Peyer's patch (tissue), 4 donors: Measurements from ENCODE around the gene C12orf76. TPM values are rescaled to one million over a fixed set of nuclear protein-coding genes. Genes with fewer than 3 reads are reported as not detected.
"Not testable (repeated sequence)": the region's sequence is repeated elsewhere in the genome, so short reads cannot be mapped to it uniquely, and the experiment has no call there.

ENCODE experiments used
- DNase-seq, 3 donors: peaks; one replicate each; pipeline ENCODE4 v3.0.0-alpha.2; 2017 to 2019
- H3K27ac ChIP-seq, 4 donors: fragments of 200-600 bp; sonication (generic); one replicate each; pipeline ENCODE4 v1.5.1; 2016 to 2019
- H3K27me3 ChIP-seq, 2 donors: fragments of 200-600 bp; sonication (generic); one replicate each; pipeline ENCODE4 v1.5.1; 2019
- H3K36me3 ChIP-seq, 3 donors: fragments of 200-600 bp; sonication (generic); one replicate each; pipeline ENCODE4 v1.5.1; 2016 to 2019
- H3K4me1 ChIP-seq, 4 donors: fragments of 200-600 bp; sonication (generic); one replicate each; pipeline ENCODE4 v1.5.1; 2016 to 2019
- H3K4me3 ChIP-seq, 4 donors: fragments of 200-600 bp; sonication (generic); 1 replicate in 3 of 4; 2 replicates in 1 of 4; pipeline ENCODE4 v1.5.1; 2016 to 2019; ENCODE audit warnings: mild to moderate bottlenecking in 1 of 4
- H3K9me3 ChIP-seq, 4 donors: fragments of 200-600 bp; sonication (generic); one replicate each; pipeline ENCODE4 v1.5.1; 2016 to 2019; ENCODE audit warnings: mild to moderate bottlenecking in 1 of 4
- POLR2A ChIP-seq, 2 donors: fragments of 450-650 bp; IDR thresholded peaks; one replicate each; pipeline ENCODE4 v1.5.1; 2017; ENCODE audit warnings: antibody characterized with exemption in 2 of 2, mild to moderate bottlenecking in 2 of 2, moderate library complexity in 2 of 2
- total RNA-seq, 4 donors: library from RNA; depleted of rRNA; stranded (reverse); fragments of >200 nt; gene quantifications; one replicate each; pipeline ENCODE4 v1.1.0, GENCODE V29; 2016
- TF ChIP-seq, protein P1 (sequence below), 6 experiments: fragments of 450-650 bp in 4 of 6; fragments of 200-600 bp in 2 of 6; sonication (generic) in 1 of 6; IDR thresholded peaks; one replicate each; pipeline ENCODE4 v1.5.1; 2017 to 2019; ENCODE audit warnings: antibody characterized with exemption in 6 of 6, mild to moderate bottlenecking in 3 of 6, moderate library complexity in 1 of 6

Gene C12orf76
- total RNA-seq, 4 donors from 2014 or later, result 14.9 to 23.1 (median 17.5) TPM

DNA sequence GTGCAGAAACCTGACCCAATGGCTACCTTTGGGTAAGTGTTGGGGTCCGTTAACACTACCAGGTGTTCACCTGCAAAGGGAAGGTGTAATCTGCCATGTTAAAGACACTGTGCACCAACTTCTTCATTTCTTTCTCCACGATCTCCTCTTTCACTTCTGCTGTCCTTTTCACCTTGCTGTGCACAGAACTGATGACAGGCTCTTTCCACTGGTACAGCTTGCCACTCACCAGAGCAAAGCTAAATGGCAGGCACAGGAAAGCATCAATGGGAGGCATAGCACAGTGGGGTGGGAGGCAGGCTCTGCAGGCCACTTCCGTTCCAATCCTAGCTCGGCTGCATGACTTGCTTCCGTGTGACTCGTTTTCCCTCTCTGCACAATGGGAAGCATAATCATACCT is 2.6 kb upstream of the C12orf76 start:
- Histone ChIP-seq H3K36me3 (no peaks in the 10 kb centered on the region), H3K4me1 (peaks cover 0 to 15% (median 2%) of the 10 kb centered on the region in 4 donors), H3K9me3 (no peaks in the 10 kb centered on the region), H3K27ac (peak overlapping the region in 2 of 4 donors; percentile 20 to 80), H3K27me3 (no peaks in the 10 kb centered on the region), H3K4me3 (no peak overlapping the region)
- DNase-seq, result peak in 2 of 3 donors; percentile 31 to 46
- TF ChIP-seq, protein P1, sequence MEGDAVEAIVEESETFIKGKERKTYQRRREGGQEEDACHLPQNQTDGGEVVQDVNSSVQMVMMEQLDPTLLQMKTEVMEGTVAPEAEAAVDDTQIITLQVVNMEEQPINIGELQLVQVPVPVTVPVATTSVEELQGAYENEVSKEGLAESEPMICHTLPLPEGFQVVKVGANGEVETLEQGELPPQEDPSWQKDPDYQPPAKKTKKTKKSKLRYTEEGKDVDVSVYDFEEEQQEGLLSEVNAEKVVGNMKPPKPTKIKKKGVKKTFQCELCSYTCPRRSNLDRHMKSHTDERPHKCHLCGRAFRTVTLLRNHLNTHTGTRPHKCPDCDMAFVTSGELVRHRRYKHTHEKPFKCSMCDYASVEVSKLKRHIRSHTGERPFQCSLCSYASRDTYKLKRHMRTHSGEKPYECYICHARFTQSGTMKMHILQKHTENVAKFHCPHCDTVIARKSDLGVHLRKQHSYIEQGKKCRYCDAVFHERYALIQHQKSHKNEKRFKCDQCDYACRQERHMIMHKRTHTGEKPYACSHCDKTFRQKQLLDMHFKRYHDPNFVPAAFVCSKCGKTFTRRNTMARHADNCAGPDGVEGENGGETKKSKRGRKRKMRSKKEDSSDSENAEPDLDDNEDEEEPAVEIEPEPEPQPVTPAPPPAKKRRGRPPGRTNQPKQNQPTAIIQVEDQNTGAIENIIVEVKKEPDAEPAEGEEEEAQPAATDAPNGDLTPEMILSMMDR (IDR thresholded peaks at IDR 0.05), result no peak
- TF ChIP-seq POLR2A (IDR thresholded peaks at IDR 0.05), result no peak

DNA sequence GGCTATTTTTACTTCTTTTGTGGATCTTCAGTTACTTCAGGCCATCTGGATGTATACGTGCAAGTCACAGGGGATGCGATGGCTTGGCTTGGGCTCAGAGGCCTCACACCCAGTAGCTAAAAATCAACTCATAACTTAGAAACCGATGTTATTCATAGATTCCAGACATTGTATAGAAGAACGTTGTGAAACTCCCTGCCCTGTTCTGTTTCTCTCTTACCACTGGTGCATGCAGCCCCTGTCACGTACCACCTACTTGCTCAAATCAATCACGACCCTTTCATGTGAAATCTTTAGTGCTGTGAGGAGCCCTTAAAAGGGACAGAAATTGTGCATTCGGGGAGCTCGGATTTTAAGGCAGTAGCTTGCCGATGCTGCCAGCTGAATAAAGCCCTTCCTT is 1.3 kb upstream of the C12orf76 start:
- Histone ChIP-seq H3K27ac (peak overlapping the region in 2 of 4 donors; percentile 57 to 80), H3K4me1 (peaks cover 0 to 15% (median 2%) of the 10 kb centered on the region in 4 donors)
- not testable (repeated sequence) for H3K9me3 ChIP-seq, DNase-seq, H3K27me3 ChIP-seq, H3K4me3 ChIP-seq, H3K36me3 ChIP-seq

DNA sequence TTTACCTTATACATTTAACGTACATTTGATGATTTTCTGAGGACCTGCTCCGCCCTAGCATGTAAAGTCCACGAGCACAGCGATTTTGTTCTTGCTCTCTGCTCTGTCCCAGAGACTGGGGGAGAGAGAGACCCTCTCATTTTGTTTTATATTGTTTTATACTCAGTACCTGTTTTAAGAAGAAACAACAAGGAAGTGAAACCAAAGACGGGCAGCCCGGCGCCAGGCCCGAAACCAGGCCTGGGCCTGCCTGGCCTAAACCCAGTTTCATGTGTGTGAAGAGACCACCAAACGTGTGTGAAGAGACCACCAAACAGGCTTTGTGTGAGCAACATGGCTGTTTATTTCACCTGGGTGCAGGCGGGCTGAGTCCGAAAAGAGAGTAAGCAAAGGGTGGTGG is 712 bp upstream of the C12orf76 start:
- DNase-seq, result peak in 2 of 3 donors; percentile 63 to 68
- peaks cover 0 to 15% (median 2%) of the 10 kb centered on the region in 4 donors for H3K4me1 ChIP-seq
- not testable (repeated sequence) for H3K9me3 ChIP-seq, H3K27me3 ChIP-seq, H3K36me3 ChIP-seq
- H3K4me3 ChIP-seq, result peak overlapping the region; percentile 72 to 83 (median 78)
- peak overlapping the region; percentile 57 to 80 (median 74) for H3K27ac ChIP-seq

DNA sequence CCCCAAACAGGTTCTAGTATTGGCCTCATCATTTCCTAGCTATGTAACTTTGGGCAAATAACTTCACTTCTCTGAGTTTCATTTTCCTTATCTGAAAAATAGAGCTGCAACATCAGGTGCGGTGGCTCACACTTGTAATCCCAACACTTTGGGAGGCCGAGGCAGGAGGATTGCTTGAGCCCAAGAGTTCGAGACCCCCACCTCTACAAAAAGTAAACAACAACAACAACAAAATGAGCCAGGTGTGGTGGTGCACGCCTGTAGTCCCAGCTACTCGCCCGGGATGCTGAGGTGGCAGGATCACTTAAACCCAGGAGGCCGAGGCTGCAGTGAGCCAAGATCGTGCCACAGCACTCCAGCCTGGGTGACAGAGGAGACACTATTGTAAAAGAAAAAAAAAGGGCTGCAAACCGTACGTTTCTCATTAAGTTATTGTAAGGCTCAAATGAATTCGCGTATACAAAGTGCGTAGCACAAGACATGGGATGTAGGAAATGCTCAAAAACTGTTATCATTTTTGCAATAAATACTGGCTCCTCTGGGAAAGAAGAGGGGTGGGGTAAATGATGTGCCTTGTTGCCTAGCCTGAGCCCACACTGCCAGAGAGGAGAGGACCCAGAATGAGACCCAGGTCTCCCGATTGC is 903 bp downstream of the C12orf76 start:
- peak overlapping the region; percentile 57 to 80 (median 74) for H3K27ac ChIP-seq
- H3K36me3 ChIP-seq, result peaks cover 0 to under 1% (median 0%) of the 10 kb centered on the region in 3 donors
- peaks cover 0 to 15% (median 2%) of the 10 kb centered on the region in 4 donors for H3K4me1 ChIP-seq
- peak overlapping the region; percentile 72 to 83 (median 78) for H3K4me3 ChIP-seq
- H3K9me3 ChIP-seq, result no peaks in the 10 kb centered on the region
- no peak for DNase-seq
- TF ChIP-seq, protein P1 (IDR thresholded peaks at IDR 0.05), result no peak
- TF ChIP-seq POLR2A (IDR thresholded peaks at IDR 0.05), result no peak
- no peaks in the 10 kb centered on the region for H3K27me3 ChIP-seq

DNA sequence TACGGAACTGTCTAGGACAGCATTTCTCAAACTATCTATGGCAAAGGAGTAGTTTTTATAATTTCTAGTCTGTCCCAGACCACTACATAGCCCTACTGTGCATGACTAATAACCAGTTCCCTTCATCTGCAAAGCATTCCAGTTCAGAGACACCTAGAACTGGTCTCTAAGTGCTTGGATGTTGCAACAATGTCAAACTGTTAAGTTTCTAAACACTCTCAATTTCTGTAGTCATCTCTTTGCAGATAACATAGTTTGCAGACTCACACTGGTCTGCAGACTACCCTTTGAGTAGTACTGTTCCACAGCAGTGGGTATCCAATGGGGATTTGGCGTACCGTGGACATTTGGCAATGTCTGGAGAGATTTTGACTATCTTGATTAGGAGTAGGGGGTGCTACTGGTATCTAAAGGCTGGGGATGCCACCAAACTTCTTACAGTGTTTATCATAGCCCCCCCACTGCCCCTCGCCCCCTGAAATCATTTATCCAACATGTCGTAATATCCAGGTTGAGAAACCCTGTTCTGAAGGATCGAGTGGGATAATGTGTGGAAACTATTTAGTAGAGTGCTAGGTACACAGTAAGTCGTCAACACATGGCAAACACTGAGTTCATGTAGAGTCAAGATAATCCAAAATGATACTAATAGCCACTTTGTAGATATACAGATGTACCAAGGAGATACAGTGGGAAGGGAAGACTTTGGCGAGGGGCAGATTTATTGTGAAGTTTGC is 1.7 kb downstream of the C12orf76 start:
- DNase-seq, result no peak
- no peaks in the 10 kb centered on the region for H3K27me3 ChIP-seq
- H3K27ac ChIP-seq, result no peak overlapping the region
- H3K4me3 ChIP-seq, result no peak overlapping the region
- H3K4me1 ChIP-seq, result peaks cover 0 to 15% (median 2%) of the 10 kb centered on the region in 4 donors
- H3K36me3 ChIP-seq, result peaks cover 0 to 8% (median 0%) of the 10 kb centered on the region in 3 donors
- H3K9me3 ChIP-seq, result no peaks in the 10 kb centered on the region
- TF ChIP-seq, protein P1 (IDR thresholded peaks at IDR 0.05), result no peak
- no peak for TF ChIP-seq POLR2A (IDR thresholded peaks at IDR 0.05)

DNA sequence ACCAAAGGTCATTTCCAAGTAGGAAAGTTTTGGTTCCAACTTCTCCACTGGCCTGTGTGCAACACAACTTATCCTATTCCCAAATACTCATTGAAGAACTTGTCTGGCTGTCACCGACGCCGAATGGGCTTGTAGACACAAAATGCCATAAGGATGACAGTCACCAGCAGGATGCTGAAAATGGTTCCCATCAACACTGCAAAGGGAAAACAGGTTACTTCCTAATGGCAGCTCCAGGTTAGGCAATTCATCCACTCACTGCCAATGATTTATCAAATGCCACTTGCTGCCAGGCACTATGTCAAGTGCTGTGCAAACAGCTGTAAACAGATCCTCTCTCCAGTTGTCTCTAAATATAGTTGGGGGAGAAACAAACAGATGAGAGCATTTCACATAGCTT is 6.1 kb downstream of the C12orf76 start:
- TF ChIP-seq, protein P1 (IDR thresholded peaks at IDR 0.05), result no peak
- no peak for TF ChIP-seq POLR2A (IDR thresholded peaks at IDR 0.05)
- Histone ChIP-seq H3K9me3 (no peaks in the 10 kb centered on the region), H3K4me3 (no peak overlapping the region), H3K27me3 (no peaks in the 10 kb centered on the region), H3K4me1 (peaks cover 0 to 27% (median 0%) of the 10 kb centered on the region in 4 donors), H3K36me3 (peaks cover 0 to 22% (median 0%) of the 10 kb centered on the region in 3 donors), H3K27ac (no peak overlapping the region)
- no peak for DNase-seq
